HG03064 (cell line): ENCODE measurements around the gene CXCR1.
"Not testable (repeated sequence)": the region's sequence is repeated elsewhere in the genome, so short reads cannot be mapped to it uniquely, and the experiment has no call there.

ENCODE experiments used
- ATAC-seq: cut with Tn5 transposase; IDR thresholded peaks from one replicate; pipeline ENCODE4 v1.9.1; 2021; ENCODE audit warnings: low read depth; ENCODE audit not compliant: unreplicated experiment

Gene CXCR1

DNA sequence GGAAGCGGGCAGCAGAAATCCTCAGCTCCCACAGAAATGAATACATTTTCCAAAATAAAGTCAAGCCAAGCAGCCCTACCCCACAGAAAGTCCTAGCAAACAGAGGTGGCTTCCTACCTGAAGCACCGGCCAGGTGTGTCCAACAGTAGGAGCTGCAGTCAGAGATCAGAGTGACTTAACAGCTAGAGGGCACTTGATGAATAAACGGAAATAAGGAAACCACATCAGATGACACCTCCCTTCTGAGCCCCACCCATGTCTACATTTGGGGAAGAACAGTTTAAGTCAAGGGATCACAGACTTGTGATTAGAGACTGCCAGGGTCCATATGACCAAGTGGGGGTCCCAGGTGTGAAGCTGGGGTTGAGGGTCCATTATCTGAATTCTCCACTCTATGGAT is at the start of gene CXCR1:
TSS of gene CXCR1 (minus strand) at position 172 of the 400 bp plus-strand sequence. CDS start 1,751 bp downstream, outside the sequence.
- no peak for ATAC-seq

DNA sequence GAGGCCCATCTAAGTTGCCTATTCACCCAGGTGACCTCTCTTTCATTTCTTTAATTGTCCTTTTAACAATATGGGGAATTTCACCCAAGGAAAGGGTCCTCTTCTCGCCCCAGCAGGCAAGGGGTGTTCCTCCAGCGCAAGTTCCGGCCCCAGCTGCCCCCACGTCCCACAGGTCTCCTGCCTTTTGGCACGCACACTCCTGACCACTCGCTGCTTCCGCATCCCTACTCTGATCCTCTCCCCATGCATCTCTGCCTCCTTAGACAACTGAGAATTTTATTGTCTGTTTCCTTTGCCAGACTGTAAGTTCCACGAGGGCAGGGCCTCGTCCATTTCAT is 49.5 kb upstream of the CXCR1 start:
- ATAC-seq: no peak

GRCh38 chr2:218214116-218214515 is 47.4 kb upstream of the CXCR1 start:
- ATAC-seq: no peak

DNA sequence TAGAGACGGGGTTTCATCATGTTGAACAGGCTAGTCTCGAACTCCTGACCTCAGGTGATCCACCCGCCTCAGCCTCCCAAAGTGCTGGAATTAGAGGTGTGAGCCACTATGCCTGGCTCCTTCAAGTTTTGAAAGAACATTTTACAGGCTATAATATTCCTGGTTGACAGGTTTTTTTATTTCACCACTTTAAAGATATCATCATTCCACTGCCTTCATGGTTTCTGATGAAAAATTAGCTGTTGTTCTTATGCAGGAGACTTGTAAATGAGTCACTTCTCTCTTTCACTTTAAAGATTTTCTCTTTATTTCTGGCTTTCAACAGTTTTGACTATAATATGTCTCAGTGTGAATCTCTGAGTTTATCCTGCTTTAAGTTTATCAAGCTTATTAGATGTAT is 42.3 kb upstream of the CXCR1 start:
- no peak for ATAC-seq

DNA sequence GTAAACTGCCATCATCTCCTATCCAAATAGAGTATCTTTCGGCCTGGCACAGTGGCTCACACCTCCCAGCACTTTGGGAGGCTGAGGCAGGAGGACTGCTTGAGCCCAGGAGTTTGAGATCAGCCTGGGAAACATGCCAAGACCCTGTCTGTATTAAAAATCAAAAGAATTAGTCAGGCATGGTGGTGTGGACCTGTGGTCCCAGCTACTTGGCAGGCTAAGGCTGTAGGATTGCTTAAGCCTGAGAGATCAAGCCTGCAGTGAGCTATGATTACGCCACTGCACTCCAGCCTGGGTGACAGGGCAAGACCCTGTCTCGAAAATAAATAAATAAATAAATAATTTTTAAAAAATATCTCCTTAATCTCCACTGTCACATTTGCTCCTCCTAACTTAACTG is 35.5 kb upstream of the CXCR1 start:
- ATAC-seq: no peak

- ATAC-seq: no peak
Measured at GRCh38 chr2:218196974-218197373, 30.2 kb upstream of the CXCR1 start.

DNA sequence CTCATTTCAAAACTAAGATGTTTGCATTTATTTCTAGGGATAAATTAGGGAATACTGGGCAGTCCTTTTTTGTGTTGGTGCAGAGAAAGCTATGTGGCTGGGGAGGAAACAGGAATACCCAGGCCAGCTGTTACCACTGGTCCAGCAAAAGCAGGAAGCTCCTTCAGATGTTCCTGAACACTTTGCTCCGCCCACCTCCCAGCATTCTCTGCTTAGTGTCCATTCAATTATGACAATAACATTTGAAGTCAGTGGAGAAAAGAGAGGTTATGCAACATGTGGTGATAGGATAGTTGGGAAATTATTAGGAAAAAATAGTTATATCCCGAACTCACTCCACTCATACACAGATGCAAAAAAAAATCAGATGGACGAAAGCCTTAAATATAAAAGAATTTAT is 28.1 kb upstream of the CXCR1 start:
- ATAC-seq: no peak

GRCh38 chr2:218193701-218194100 is 26.9 kb upstream of the CXCR1 start:
- no peak for ATAC-seq

GRCh38 chr2:218192902-218193430 is 26.2 kb upstream of the CXCR1 start:
- ATAC-seq: no peak

- no peak for ATAC-seq
Measured at GRCh38 chr2:218188528-218188927, 21.8 kb upstream of the CXCR1 start.

DNA sequence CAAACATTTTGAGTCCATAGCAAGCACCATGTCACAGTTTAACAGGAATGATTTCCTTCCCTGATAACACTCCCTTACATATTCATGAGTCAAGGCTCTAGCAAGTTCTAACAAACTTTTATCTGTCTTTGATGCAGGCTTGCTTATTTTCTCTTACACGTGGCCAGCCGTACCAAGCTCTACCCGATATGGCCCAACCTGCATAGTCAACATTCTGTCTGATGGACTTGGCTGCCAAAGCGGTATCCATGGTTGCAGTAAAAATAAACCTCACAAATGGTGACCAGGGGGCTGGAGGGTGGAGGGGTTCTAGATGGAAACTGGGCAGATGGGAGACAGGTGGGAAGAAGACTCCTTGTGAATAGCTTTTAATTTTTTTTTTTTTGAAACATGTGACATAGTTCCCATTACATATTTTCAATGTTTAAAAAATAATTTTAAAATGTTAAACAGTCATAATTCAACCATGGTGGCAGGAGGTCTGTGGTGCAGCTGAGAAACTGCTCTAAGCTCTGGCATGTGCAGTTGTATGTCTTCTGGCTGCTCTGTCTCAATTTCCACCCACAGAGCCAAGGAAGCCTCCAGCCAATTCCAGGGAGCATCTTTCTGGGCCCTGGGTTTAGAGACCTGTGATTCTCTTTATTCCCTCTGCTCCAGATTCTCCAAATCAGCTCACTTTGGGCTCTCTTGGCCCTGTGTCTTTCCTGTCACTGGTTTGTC is 20.7 kb upstream of the CXCR1 start:
- ATAC-seq: no peak

DNA sequence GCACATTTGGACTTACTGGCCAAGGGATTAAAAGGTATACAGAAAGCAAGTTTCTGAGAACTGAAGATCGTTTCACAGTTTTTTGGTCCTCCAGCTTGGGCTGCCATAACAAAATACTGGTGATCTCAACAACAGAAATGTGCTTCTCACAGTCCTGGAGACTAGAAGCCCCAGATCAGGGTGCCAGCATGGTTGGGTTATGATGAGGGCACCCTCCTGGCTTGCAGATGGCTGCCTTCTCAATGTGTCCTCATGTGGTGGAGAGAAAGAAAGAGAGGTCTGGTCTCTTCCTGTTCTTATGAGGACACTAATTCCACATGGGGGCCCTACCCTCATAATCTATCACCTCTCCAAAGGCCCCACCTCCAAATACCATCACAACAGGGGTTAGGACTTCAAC is 20.1 kb upstream of the CXCR1 start:
- no peak for ATAC-seq

DNA sequence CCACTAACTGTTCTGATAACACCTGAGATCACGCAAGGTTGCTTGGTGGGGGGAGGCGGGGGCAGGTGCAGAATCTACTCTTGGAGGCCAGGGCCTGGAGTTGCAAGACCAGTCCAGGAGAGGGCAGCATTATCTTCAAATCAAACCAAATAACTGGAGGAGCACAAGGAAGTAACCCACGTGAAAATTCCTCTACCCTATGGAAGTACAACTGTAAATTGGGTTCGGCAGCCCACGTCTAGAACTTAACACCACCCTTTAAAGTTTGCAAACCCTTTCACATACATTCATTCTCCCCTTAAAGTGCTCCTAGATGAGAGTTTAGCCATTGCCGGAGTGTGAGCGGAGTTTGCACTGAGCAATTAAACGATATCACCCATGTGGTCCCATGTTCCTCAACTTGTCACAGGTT is 19.6 kb upstream of the CXCR1 start:
- no peak for ATAC-seq

DNA sequence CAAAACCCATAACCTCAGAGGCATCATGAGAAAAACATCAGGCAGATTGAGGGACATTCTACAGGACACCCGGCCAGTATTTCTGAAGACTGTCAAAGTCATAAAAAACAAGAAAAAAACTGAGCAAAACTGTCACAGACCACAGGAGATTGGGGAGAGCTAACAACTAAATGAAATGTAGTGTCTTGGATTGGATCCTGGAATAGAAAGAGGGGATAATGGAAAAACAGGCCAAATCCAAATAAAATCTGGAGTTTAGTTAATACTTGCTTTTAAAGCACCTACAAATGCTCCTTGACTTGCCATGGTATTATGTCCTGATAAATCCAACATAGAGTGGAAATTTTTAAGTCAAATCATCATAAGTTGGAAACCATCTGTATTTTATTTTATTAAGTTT is 17.6 kb upstream of the CXCR1 start:
- no peak for ATAC-seq

GRCh38 chr2:218180467-218181114 is 13.8 kb upstream of the CXCR1 start:
- no peak for ATAC-seq

DNA sequence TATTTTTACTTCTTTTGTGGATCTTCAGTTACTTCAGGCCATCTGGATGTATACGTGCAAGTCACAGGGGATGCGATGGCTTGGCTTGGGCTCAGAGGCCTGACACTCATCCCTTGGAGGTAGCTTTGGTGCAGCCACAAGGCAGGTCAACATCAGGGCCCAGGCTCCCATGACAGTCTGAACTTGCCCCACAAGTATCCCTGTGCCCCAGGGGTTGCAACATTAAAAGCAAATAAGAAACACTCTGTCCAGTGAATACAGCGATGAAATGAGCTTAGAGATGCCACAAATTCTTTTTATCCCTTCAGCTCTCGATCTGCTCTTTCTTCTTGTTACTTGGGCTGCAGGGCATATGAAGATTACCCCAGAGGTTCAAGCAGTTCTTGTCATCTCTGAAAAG is 13.0 kb upstream of the CXCR1 start:
- no peak for ATAC-seq

- no peak for ATAC-seq
Measured at GRCh38 chr2:218172845-218173244, 6.1 kb upstream of the CXCR1 start.

DNA sequence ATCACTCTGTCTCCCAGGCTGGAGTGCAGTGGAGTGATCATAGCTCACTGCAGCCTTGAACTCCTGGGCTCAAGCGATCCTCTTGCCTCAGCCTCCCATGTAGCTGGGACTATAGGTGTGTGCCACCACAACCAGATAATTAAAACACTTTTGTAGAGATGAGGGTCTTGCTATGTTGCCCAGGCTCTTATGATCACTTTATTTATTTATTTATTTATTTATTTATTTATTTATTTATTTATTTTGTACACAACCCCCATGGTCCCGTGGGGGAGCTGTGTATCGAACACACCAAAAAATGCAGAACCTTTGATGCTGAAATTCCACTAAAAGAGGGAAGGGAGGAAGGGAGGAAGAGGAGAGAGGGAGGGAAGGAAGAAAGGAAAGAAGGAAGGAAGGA is 5.0 kb upstream of the CXCR1 start:
- not testable (repeated sequence) for ATAC-seq

- ATAC-seq: no peak
Measured at GRCh38 chr2:218169757-218170546, 3.2 kb upstream of the CXCR1 start.

DNA sequence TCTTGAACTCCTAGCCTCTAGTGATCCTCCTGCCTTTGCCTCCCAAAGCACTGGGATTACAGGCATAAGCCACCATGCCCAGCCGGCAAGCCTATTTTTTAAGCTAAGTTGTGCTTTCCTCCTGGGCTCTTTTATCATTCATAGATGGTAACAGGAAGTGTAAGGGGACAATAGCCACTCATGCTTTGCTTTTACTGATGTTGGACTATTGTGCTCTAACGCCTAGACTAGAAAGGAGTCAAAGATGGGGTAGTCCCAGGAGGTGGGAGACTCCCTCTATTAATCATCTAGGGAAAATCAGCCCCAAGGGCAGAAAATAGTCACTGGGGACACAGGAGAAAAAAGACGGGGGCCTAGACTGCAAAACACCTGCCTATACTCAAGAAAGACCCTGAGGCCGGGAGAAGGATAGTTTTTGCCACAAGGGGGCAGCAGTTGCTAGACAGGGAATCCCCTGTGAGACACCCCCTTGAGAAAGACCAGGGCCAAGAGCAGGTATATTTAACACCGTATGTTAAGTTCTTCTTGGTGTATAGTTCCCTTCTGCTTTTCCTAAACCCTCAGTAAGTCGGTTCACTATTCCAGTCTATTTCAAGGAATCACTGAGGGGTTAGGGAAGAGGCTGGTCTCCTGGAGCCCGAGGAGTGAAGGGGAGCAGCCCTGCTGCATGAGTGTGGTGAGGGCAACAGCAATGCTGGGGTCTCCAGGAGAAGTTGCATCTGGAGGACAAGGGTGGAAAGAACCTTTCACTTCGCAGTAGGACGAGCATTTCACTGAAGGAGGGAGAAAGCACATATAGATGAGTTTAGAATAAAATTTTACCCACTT is 2.1 kb upstream of the CXCR1 start:
- no peak for ATAC-seq

DNA sequence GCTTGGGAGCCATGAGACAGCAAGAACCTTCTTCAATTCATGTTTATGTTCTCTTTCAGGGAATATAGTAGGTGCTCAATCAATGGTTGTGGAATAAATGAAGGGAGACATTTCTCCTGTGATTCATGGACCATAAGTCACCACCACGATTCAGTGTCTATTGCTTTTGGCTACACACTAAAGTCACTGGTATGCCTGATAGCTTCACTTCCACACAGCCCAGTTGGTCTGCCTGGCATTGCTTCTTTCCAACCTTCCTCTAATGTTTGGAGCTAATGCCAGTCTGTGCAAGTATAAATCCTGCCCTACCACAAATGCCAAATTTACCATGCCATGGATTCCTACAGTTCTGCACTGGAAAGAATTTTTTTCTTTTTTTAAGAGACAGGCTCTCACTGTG is 1.3 kb upstream of the CXCR1 start:
- no peak for ATAC-seq
